Activated T-cell treated with anti-CD3 and anti-CD28 coated beads, Interleukin-2, amount 50 U/mL, for 48 hours (primary cell): ENCODE data around the gene PAPPA.

Source experiments
- DNase-seq, 2 experiments: peaks; one replicate each; pipeline ENCODE4 v3.0.0-alpha.2; 2020

The PAPPA gene

DNA sequence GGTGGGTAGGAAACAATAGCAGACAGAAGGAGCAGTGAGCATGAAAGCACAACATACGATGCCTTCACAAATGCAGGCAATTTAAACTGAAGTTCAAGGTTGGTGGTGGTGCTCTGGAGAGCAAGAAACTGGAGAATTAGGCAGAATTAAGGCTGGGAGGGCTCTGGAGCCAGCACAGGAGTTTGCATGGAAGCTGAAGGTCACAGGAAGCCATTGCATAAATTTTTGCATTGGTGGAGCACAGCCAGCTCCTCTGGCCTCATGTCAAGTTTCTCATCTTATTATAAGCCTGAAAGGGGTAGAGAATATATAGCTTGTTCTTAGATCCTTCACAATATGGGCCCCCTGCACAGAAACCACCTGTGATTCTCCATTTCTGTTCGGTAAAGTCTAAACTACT is 207.4 kb downstream of the PAPPA start:
- no peak for DNase-seq

DNA sequence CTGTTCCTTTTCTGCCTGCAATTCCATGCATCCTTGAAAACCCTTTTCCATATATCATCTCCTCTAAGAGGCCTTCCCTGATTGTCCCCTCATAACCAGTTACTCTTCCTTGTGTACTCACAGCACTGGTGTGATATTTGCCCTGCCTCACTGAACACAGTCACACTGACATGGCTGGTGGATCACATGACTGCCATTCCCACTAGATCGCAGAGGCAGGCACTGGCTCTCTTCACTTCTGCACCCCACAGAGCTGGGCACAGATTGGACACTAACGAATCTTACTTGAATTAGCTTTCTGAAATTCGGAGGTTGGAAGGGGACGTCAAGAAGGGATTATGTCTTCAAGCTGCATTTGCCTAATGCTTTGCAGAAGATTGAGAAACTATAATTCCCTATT is 208.0 kb downstream of the PAPPA start:
- no peak for DNase-seq

DNA sequence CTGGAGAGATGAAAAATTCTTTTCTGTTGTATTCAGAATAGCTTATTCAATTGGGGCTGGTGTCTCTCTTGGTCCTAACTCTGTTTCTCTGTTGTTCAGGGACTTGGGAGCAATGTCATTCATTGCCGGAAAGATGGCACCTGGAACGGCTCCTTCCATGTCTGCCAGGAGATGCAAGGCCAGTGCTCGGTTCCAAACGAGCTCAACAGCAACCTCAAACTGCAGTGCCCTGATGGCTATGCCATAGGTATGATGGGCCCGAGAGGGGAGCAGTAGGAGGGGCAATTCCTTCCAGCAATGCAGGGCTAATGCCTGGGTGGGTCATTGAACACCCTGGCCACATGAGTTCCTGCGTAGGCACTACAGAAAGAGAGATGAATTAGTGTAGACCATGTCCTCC is 208.9 kb downstream of the PAPPA start:
- DNase-seq, result no peak

GRCh38 chr9:116365056-116365471 is 211.5 kb downstream of the PAPPA start:
- no peak for DNase-seq

- no peak for DNase-seq
Measured at GRCh38 chr9:116366241-116366640, 212.7 kb downstream of the PAPPA start.

DNA sequence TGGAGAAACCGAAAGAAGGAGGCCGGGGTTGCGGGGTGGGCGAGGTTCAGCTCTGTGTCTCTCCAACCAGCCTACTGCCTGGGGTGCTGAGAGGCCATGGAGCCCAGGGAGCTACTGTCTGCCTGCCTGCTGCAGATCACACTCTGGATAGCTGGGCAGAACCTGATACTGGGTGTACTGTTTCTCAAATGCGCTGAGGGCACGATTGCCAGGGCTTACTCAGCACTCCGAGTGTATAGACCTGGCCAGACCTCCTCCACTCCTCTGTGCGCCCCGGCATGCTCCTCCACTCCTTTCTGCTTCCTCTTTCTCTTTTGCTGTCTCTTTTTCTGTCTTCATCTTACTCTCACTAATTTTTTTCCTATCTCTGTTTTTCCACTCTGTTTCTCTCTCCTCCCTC is 215.1 kb downstream of the PAPPA start:
- DNase-seq, result no peak

GRCh38 chr9:116369706-116370105 is 216.1 kb downstream of the PAPPA start:
- DNase-seq, result no peak

GRCh38 chr9:116370556-116370955 is 217.0 kb downstream of the PAPPA start:
- DNase-seq, result no peak

DNA sequence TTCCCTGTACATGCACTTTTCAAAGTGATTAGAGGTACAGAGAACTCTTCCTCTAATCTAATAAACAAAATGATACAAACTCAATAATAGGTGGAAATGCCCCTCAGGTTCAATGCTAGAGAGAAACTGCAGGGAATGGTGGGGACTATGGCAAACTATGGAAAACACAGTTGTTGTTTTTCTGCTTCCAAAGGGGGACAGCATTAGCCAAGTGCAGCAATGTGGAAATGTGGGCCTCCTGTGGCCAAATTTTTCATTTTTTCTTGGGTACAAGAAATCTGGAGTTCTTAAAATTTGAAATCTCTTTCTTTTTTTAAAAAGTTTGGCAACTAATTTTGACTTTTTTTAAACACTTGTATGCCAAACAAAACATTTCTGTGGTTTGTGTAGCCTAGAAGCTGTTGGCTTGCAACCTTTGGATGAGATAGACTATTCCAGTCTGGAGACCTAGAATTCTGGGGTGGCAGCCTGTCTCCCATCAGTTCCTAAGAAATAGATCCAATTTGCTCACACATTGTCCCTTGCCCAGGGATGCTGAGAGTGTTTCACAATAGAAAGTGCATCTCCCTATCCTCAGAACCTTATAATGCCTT is 218.6 kb downstream of the PAPPA start:
- no peak for DNase-seq

DNA sequence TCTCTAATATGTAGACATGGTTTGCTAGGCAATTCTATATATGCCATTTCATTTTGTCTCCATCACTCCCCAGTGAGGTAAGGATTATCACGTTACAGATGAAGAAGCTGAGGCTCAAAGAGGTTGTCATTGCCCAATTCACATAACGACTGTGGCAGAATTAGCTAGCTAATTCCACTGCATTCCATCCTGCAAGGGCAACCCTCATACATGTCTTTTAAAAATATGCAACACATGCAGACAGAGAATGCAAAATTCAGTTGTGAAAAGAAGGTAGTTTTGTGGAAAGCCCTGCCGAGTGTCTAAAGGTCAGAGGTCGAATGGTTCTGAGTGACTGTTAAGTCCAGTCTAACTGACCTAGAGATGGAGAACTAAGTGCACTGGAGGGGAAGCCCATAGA is 219.2 kb downstream of the PAPPA start:
- DNase-seq, result no peak

DNA sequence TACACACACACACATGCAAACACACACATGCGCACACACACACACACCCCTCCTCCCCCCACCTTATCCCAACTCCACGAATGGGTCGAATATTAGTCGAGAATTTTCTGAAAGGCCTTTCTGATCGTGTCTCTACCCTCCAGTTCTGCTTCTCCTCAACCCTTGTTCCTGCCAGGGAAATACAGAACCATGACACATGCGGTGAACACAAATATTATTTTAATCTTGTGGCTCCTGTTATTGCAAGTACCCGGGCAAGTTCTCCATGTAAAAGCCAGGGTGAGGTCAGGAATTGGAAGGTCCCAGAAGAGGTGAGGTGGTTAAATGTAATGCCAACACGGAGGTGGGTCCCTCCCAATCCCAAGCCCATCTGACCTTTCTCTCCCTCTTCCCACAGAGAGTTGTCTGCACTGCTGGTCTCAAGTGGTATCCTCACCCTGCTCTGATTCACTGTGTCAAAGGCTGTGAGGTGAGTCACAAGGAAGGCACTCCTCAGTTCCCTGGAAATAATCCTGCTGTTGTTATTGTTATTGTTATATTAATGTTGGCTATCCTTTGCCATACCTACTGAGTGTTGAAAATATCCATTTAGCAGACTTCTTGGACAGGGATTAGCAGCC is 223.7 kb downstream of the PAPPA start:
- DNase-seq, result no peak

DNA sequence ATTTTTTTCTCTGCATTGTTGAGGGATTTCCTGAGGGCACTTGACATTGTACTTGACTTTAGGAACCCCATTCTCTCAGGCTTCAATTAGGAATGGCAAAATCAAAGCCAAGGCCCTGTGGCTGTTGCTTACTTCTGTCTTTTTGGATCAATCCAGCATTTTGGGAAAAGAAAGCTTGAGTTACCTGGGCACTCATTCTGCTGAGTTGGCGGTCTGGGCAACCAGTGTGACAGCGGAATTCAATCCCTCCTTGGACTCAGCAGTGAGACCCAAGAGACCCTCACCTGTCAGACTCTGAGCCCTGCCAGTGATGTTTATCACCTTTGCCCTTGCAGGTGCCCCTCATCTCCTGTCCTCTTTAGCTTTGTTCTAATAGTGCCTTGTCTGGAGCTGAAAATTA is 225.3 kb downstream of the PAPPA start:
- no peak for DNase-seq

- no peak for DNase-seq
Measured at GRCh38 chr9:116379821-116380220, 226.2 kb downstream of the PAPPA start.

DNA sequence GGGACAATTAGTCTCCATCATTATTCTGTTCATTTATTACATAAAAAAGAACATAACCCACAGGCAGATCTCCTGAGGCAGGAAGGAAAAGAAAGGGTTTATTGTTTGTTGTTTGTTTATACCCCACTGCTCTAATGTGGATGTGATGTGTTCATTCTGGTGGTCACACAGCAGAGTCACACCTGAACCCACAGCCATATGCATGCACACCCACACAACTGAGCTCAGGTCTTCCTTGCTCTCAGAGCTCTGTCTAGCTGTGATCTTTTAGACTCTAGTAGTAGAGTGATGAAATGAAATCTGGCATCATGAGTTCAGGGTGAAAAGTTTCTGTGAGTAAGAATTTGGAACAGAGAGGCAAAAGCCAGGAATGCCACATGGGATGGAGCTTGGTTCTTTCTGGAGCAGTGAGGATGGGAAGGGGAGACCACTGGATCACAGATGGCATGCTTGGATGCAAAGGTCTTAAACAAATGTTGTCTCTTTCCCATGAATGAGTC is 227.0 kb downstream of the PAPPA start:
- no peak for DNase-seq

DNA sequence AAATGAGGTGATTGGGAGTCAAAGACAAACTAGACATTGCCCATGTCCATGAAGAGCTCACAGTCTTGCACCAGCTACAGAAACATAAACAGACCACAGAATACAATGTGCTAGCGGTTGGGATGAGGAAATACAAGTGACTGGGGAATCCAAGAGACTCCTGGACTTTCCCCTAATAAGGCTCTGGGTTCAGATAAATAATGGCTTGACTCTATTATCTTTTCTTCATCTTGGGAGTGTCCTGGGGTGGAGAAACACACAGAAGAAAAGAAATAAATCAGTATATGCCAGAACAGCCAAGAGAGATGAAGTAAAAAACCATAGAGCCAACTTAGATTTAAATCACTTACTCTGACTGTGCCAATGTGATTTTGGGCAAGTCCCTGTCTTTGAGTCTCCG is 227.8 kb downstream of the PAPPA start:
- no peak for DNase-seq

DNA sequence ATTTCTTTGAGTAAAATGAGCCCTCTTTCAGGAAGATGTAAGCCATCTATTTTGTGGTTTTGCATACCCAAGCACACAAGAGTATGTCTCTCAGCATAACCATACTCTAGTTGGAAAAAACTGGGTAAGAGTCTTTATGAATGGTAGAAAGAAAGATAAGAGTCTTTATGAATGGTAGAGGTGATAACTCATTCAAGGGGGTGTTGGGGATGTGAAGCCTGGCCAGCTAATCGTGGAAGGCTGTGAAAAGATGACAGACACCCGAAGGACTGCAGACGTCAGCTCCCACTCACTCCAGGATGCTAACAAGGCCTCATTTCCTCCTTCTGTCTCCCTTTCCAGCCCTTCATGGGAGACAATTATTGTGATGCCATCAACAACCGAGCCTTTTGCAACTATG is 228.5 kb downstream of the PAPPA start:
- no peak for DNase-seq

- no peak for DNase-seq
Measured at GRCh38 chr9:116383133-116383532, 229.5 kb downstream of the PAPPA start.

DNA sequence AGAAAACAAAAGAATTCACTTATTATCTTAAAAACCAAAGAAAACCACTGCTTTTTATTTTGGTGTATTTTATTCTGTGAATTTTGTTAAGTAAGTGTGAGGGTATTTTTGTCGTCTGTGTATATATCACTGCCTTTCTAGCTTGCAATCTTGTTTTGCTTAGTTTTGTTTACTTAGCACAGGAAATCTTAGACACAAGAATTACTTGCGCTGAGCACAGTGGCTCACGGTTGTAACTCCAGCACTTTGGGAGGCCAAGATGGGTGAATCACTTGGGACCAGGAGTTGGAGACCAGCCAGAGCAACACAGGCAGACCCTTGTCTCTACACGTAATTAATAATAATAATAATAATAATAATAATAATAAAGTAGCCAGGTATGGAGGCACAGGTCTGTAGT is 230.3 kb downstream of the PAPPA start:
- DNase-seq, result no peak

GRCh38 chr9:116387934-116388698 is 234.5 kb downstream of the PAPPA start:
- no peak for DNase-seq

GRCh38 chr9:116389541-116390302 is 236.1 kb downstream of the PAPPA start:
- no peak for DNase-seq

DNA sequence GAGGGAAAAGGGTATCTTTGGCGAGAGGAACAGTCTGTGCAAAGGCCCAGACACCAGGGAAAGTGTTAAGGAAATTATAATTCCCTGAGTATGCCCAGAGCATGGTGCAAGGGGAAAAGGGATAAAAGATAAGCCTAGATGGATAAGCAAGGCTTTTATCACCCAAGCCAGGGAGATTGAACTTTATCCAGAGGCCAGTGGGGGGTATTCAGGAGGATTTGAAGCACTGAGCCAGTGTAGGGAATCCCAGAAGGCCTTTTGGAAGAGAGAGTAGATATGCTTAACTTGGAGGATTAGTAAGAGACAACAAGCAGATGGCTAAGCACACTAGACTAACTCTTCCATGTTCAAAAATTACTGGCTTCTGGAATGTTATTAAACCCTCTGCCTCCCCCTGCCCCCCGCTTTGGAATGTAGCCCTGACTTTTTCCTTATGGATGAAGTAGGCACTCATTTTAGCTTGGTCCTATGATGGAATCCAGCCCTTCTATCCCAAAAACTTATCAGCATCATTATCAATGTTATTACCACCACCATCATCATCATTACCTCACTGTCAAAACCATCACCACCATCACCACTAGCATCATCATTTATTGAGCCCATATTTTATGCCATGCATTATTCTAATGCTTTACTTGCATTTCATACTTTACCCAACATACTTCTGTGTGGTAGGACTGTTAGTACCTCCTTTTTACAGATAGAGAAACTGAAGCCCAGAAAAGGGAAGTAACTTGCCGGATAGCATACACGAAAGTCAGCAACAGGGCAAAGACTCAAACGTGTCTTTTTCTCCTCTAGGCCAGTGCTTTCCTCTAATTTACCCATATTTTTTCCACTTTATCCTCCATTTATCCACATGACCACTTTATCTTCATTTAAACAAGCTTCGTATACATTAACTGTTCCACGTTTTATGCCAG is 237.0 kb downstream of the PAPPA start:
- DNase-seq, result no peak

DNA sequence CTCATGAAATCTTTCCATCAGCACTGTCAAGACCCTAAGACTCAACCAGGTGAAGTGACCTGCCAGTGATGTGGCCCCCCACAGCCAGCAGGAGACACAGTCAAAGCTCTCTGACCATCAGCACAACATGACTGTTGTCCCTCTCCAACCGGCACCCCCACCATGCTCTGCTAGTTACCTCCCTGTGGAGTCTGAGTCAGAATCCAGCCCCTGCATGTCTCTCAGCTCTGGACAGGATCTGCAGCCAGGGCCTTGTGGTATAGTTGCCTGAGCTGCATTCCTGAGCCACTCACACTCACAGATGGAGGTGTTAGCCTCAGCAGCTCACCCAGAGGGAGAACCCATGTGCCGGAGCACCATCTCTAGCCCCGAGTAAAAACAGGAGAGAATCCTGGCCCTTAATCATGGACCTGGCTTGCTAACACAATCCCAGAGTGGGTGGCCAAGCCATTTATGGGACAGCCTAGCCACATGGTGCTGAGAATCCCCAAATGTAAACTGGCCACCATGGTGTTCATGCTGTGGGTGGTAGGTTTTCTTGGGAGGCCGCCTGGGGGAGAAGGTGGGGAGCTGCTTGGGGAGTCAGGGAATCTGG is 237.8 kb downstream of the PAPPA start:
- no peak for DNase-seq
